HAP-1 (cell line): Measurements from ENCODE around the gene PTPRK.

Experiments
- DNase-seq, 2 experiments: peaks; one replicate each; pipeline ENCODE4 v3.0.0-alpha.2; 2016 to 2020; ENCODE audit warnings: low spot score in 2 of 2
- H3K27me3 ChIP-seq: fragments of 250-450 bp; sonication (Bioruptor Pico); 2 replicates; pipeline ENCODE4 v1.5.1; 2020; ENCODE audit warnings: low read depth, mild to moderate bottlenecking, moderate library complexity
- H3K36me3 ChIP-seq: fragments of 250-450 bp; sonication (Bioruptor Pico); replicated peaks from 2 replicates; pipeline ENCODE4 v1.5.1; 2020; ENCODE audit warnings: mild to moderate bottlenecking
- H3K4me1 ChIP-seq: fragments of 250-450 bp; sonication (Bioruptor Pico); 2 replicates; pipeline ENCODE4 v1.5.1; 2020; ENCODE audit warnings: mild to moderate bottlenecking
- H3K4me3 ChIP-seq: fragments of 250-450 bp; sonication (Bioruptor Pico); 2 replicates; pipeline ENCODE4 v1.5.1; 2020; ENCODE audit warnings: mild to moderate bottlenecking, moderate library complexity
- H3K9me3 ChIP-seq: fragments of 250-450 bp; sonication (Bioruptor Pico); 2 replicates; pipeline ENCODE4 v1.5.1; 2020; ENCODE audit warnings: mild to moderate bottlenecking, moderate library complexity
- in situ Hi-C: fragments of 300-500 bp; cut with MboI; formaldehyde crosslinking; loops from 3 replicates; pipeline ENCODE4 v1.14.3; 2020; ENCODE audit warnings: low sequenced_read_pairs, inconsistent platforms, mixed read lengths

PTPRK gene

DNA sequence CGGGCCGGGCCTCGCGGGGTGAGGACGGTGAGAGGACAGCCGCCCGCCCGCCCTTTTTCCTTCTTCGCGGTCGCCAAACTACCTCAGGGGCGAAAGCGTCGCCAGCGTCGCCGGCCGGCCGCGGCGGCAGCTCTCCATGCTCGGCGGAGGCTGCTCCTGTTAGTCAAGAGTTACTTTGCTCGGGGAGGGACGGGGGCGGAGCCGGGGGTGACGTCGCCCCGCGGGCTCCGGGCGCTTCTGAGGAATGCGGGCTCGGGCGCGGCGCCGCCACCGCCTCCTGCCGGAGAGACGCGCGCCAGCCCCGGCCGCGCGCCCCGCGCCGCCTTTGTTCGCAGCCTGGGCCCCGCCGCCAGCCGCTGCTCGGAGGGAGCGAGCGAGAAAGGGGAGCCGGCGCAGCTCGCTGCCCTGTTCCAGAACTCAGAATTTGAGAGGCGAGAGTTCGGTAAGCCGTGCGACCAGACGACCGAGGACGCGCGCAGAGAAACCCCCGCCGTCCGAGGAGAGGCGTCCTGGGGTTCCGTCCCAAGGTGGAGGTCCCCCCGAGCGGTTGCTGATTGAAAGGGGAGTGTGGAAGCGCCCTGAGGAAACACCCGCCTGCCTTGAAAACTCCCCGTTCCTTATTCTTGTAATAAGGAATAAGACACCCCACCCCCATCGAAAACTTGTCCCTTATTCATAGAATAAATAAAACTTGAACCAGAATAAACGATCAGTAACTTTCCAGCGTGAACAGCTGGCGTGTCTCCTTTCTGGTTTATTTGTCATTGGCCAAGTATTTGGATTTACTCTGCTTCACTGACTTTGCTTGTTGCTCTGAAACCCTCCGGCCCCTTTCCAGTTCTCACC, at the start of gene PTPRK:
Gene PTPRK, minus strand, starts transcription at position 164 of the 846 bp plus-strand sequence. CDS start 241 bp downstream, outside the sequence.
- peak; percentile 90 to 96 for DNase-seq
- in situ Hi-C loops: no loop called here
- peaks cover 15% of the 10 kb centered on the region for H3K4me1 ChIP-seq
- no peaks in the 10 kb centered on the region; the same call in 1 of the 2 replicates for H3K27me3 ChIP-seq
- H3K4me3 ChIP-seq: peak within 1 kb of the TSS; percentile 81
- no peaks in the 10 kb centered on the region for H3K36me3 ChIP-seq
- no peaks in the 10 kb centered on the region for H3K9me3 ChIP-seq

DNA sequence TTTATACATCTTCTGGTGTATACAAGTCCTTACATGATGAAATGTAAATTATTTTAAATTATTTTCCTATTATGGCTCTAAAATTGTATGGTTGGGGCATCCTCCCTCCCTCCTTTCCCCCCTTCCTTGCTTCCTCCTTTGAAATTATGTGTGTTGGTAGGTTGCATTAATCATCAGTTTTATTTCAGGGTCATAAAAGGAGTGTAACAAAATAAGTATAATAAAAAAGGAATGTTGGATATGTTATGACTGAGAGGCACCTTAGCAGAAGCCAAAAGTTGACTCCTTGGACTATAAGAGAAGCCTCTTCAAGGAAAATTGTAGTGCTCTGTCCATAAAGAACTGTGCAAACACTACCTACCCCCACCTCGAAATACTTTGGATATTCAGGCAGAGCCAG, 46.6 kb upstream of the PTPRK start:
- in situ Hi-C loops: no loop called here
- no peak for DNase-seq
- Histone ChIP-seq H3K36me3 (no peaks in the 10 kb centered on the region), H3K4me1 (peaks cover 14% of the 10 kb centered on the region), H3K9me3 (no peaks in the 10 kb centered on the region), H3K27me3 (no peaks in the 10 kb centered on the region), H3K4me3 (no peak overlapping the region)

DNA sequence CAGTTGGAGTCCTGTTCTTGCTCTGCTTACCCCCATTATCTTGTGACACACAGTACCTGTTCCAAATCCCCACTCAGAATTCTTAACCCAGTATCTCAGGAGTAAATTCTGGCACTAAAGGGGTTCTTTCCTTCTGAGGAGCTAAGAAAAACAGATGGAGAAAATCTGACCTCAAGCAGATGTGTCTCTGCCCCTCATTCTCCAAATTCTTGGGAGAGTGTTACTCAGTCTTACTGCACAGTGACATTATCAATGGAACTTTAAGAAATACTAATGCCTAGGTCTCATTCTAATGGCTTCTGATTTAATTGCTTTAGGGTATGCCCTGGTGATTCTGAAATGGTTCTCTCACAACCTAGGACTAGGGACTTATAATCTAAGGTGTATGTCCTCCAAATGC, 40.6 kb upstream of the PTPRK start:
- in situ Hi-C loops: no loop called here

DNA sequence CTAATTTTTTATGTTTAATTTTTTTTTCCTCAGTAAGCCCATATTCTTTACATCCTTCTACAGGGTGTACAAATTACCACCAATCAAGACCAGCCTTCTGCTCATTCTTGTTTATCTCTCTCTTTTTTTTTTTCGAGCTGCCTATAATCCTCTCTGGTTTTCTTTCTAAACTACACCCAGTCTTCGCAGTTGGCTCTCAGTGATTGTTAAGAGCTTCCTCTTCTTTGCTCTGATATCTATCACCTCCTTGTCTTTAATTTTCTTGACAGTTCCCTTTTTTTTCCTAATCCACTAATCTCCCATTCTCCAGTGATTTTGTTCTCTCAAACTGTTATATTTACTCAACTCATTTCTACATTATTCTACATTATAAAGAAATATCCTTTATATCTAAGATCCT, 38.5 kb upstream of the PTPRK start:
- H3K4me1 ChIP-seq: peaks cover 5% of the 10 kb centered on the region; the same call in 1 of the 2 replicates
- H3K27me3 ChIP-seq: no peaks in the 10 kb centered on the region
- in situ Hi-C loops: no loop called here
- H3K9me3 ChIP-seq: no peaks in the 10 kb centered on the region
- no peaks in the 10 kb centered on the region for H3K36me3 ChIP-seq
- DNase-seq: no peak
- no peak overlapping the region for H3K4me3 ChIP-seq

More for the DNA sequence above, 40.6 kb upstream of the PTPRK start:
- no peak for DNase-seq
- Histone ChIP-seq H3K4me1 (peaks cover 3% of the 10 kb centered on the region; the same call in 1 of the 2 replicates), H3K9me3 (no peaks in the 10 kb centered on the region), H3K4me3 (no peak overlapping the region), H3K36me3 (no peaks in the 10 kb centered on the region), H3K27me3 (no peaks in the 10 kb centered on the region)

DNA sequence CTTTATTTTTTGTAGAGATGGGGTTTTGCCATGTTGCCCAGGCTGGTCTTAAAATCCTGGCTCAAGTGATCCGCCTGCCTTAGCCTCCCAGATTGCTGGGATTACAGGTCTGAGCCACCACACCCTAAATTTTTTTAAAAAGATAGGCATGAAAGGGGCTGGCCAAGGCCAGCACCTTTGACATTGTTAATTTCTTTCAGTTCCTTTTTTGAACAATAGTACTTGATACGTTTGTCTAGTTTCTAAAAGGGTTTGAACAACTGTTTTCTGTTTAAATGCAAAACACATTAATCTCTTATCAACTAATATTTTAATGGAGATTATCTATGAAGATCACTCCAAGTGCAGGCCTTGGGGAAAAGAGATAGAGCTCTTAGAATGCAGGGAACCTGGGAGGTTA, 37.6 kb upstream of the PTPRK start:
- Histone ChIP-seq H3K4me1 (peaks cover 5% of the 10 kb centered on the region; the same call in 1 of the 2 replicates), H3K9me3 (no peaks in the 10 kb centered on the region), H3K27me3 (no peaks in the 10 kb centered on the region), H3K4me3 (no peak overlapping the region), H3K36me3 (no peaks in the 10 kb centered on the region)
- in situ Hi-C loops: no loop called here
- DNase-seq: no peak

DNA sequence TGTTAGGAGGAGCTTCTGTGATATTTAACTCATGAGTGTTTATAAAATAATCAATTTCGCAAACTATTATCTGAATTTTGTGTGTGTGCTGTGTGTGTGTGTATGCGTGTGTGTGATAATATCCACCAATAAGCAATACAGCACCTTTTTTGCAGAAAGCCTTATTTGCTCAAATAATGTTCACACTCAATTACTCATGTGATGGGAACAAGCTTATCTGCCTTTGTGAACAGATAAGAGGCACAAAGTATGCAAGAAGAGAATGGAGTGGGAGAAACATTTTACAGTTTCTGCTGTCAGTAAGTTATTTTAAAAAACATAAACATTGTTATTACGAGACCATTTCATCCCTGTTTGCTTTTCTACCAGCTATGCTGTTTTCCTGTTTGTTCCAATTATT, 36.7 kb upstream of the PTPRK start:
- in situ Hi-C loops: no loop called here
- Histone ChIP-seq H3K4me1 (peaks cover 8% of the 10 kb centered on the region; the same call in 1 of the 2 replicates), H3K36me3 (no peaks in the 10 kb centered on the region), H3K4me3 (no peak overlapping the region), H3K9me3 (no peaks in the 10 kb centered on the region), H3K27me3 (no peaks in the 10 kb centered on the region)
- no peak for DNase-seq

DNA sequence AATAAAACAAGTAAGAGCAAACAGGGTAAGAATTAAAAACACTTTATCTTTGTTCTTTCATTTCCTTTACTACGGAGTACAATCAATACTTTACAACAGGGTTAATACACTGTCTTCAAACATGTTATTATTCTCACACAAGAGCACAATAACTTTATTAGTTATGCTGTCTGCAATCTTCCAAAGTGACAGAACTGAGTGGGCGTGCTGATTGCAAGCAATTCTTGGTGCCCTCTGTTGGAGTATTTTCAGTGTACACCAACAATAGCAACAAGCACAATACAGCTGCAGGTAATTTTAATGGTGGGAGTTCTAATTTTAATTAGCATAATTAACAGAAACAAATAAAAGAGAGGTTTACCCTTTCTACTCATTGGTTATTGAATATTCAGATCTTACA, 33.9 kb upstream of the PTPRK start:
- Histone ChIP-seq H3K27me3 (no peaks in the 10 kb centered on the region), H3K4me3 (no peak overlapping the region), H3K36me3 (no peaks in the 10 kb centered on the region), H3K9me3 (no peaks in the 10 kb centered on the region), H3K4me1 (peaks cover 8% of the 10 kb centered on the region; the same call in 1 of the 2 replicates)
- in situ Hi-C loops: no loop called here
- DNase-seq: no peak

DNA sequence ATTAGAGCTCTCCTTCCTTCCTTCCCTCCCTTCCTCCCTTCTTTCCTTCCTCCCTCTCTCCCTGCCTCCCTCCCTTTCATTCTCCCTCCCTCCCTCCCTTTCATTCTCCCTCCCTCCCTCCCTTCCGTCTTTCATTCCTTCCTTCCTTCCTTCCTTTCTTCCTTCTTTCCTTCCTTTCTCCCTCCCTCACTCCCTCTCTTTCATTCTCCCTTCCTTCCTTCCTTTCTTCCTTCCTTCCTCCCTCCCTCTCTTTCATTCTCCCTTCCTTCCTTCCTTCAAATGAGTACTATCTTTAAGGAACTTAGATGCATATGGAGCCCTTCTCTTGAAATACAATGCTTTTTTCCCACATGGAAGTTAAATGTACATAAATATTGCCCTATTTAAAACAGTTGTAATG, 20.9 kb upstream of the PTPRK start:
- in situ Hi-C loops: no loop called here
- Histone ChIP-seq H3K9me3 (no peaks in the 10 kb centered on the region), H3K36me3 (no peaks in the 10 kb centered on the region), H3K4me1 (no peaks in the 10 kb centered on the region), H3K4me3 (no peak overlapping the region), H3K27me3 (no peaks in the 10 kb centered on the region)
- DNase-seq: no peak

DNA sequence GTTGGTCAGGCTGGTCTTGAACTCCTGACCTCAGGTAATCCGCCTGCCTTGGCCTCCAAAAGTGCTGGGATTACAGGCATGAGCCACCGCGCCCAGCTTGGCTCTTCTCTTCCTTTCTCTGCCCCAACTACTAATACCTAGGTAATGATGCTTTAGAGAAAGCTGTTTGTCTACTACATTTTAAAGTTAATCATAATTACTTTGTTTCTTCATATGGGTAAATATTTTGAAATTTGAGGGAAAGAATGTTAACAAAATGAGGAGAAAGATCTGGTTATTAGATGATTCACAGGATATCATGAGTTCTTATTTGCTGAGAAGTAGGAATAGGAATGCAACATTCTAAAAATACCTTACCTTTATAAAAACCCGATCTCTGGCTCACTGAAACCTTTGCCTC, 18.4 kb upstream of the PTPRK start:
- no peak for DNase-seq
- no peak overlapping the region for H3K4me3 ChIP-seq
- in situ Hi-C loops: no loop called here
- H3K36me3 ChIP-seq: no peaks in the 10 kb centered on the region
- H3K27me3 ChIP-seq: no peaks in the 10 kb centered on the region
- H3K9me3 ChIP-seq: no peaks in the 10 kb centered on the region
- no peaks in the 10 kb centered on the region for H3K4me1 ChIP-seq

DNA sequence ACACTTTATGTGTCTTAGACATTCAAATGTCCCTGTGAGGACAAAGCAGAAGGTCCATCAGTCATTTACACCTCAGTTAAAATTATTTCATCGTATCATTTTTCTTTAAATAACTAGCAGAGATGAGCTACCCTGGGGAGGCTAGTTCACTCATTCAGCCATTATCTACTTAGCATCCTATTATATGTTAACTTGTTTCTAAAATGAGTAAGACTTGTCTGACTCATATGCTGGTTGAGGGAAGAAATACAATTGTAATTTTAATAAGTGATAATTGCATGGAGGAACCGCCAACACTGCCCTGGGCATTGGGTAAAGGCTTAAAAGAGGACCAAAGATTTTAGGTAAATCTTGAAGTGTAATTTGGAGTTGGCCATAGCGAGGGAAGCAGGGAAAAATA, 12.4 kb upstream of the PTPRK start:
- no peaks in the 10 kb centered on the region for H3K4me1 ChIP-seq
- in situ Hi-C loops: no loop called here
- H3K36me3 ChIP-seq: no peaks in the 10 kb centered on the region
- DNase-seq: no peak
- H3K4me3 ChIP-seq: no peak overlapping the region
- no peaks in the 10 kb centered on the region for H3K9me3 ChIP-seq
- H3K27me3 ChIP-seq: no peaks in the 10 kb centered on the region

DNA sequence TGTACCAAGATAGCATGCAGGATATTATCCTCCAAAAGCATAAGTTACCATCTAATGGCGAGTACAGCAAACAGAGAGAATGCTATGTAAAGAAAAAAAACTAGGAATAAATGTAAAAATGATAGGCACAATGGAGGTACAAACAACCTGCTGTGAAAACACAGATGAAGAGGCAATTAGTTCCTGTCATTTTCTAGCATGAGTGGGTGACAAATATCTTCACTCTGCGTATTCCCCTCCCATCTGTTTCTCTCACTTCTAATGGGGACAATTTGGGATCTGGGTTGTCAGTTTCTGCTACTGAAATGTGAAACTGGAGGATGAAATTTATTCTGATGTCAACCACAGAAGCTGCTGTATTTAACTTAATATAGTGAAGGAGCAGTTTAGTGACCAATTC, 11.7 kb upstream of the PTPRK start:
- Histone ChIP-seq H3K4me3 (no peak overlapping the region), H3K36me3 (no peaks in the 10 kb centered on the region), H3K4me1 (peaks cover 4% of the 10 kb centered on the region), H3K9me3 (no peaks in the 10 kb centered on the region), H3K27me3 (no peaks in the 10 kb centered on the region)
- DNase-seq: no peak
- in situ Hi-C loops: no loop called here

DNA sequence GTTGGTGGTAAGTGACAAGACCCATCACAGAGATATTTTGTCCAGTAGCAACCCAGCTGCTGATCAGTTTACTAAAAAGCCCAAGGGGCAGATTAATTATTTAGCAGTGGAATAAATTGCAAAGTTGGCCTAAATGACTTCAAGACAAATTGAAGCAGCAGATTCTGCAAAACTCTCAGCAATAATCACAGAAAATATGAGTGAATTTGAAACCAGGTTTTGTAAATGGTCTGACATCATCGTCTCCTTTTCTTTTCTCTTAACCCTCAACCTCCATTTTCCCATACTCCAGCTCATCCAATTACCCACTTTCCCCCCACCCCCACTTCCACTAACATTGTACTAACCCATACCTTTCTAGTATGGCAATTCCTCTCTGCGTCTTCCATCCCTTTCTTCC, 11.3 kb upstream of the PTPRK start:
- DNase-seq: no peak
- Histone ChIP-seq H3K9me3 (no peaks in the 10 kb centered on the region), H3K4me3 (no peak overlapping the region), H3K4me1 (peaks cover 4% of the 10 kb centered on the region), H3K36me3 (no peaks in the 10 kb centered on the region), H3K27me3 (no peaks in the 10 kb centered on the region)
- in situ Hi-C loops: no loop called here

DNA sequence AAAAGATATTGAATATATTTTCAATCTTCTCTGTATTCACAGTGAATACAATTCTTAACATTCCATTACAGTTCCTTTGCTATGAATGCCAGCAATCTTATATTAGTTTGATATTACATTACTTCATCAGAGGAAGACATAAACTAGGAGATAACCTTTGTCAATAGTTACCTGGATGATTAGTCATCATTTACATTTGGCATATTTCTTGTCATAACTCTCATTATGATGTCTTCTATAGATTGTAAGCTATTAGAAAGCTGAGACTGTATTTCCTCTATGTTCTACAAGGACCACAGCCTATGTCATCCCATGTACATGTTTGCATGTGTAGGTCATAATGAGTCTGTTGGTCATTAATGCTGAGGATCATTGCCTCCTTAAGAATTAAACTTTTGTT, 7.8 kb upstream of the PTPRK start:
- H3K9me3 ChIP-seq: no peaks in the 10 kb centered on the region
- H3K4me3 ChIP-seq: no peak overlapping the region
- in situ Hi-C loops: no loop called here
- no peak for DNase-seq
- peaks cover 6% of the 10 kb centered on the region for H3K4me1 ChIP-seq
- H3K27me3 ChIP-seq: no peaks in the 10 kb centered on the region; the same call in 1 of the 2 replicates
- H3K36me3 ChIP-seq: no peaks in the 10 kb centered on the region

DNA sequence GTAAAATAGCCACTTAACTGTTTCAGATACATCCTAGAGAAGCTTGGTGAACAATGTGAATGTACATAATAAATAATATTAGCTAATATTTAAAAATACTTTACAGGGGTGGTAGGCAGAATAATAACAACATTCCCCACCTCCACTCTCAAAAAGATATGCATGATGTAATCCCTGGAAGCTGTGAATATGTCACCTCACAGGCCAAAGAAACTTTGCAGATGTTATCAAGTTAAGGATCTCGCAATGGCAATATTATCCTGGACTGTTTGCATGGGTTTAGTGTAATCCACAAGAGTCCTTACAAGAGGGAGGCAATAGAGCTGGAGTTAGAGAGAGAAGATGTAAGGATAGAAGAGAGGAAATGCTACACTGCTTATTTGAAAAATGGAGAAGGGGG, 7.0 kb upstream of the PTPRK start:
- H3K4me1 ChIP-seq: peaks cover 6% of the 10 kb centered on the region
- no peaks in the 10 kb centered on the region for H3K36me3 ChIP-seq
- no peak overlapping the region for H3K4me3 ChIP-seq
- no peaks in the 10 kb centered on the region for H3K9me3 ChIP-seq
- in situ Hi-C loops: no loop called here
- DNase-seq: no peak
- no peaks in the 10 kb centered on the region; the same call in 1 of the 2 replicates for H3K27me3 ChIP-seq
